Ascending aorta (tissue), 2 donors: ENCODE results near the gene PROK1. TPM values are rescaled to one million over a fixed set of nuclear protein-coding genes. Genes with fewer than 3 reads are reported as not detected.

Source experiments
- DNase-seq, 2 donors: peaks; one replicate each; pipeline ENCODE4 v3.0.0-alpha.2; 2019; ENCODE audit warnings: low spot score in 2 of 2
- H3K27ac ChIP-seq, 2 donors: fragments of 200-600 bp; sonication (generic); one replicate each; pipeline ENCODE4 v1.5.1; 2016 to 2017; ENCODE audit warnings: mild to moderate bottlenecking in 1 of 2
- H3K27me3 ChIP-seq: fragments of 200-600 bp; sonication (generic); one replicate; pipeline ENCODE4 v1.5.1; 2017
- H3K36me3 ChIP-seq, 2 donors: fragments of 200-600 bp; sonication (generic); one replicate each; pipeline ENCODE4 v1.5.1; 2016
- H3K4me1 ChIP-seq, 2 donors: fragments of 200-600 bp; sonication (generic); one replicate each; pipeline ENCODE4 v1.5.1; 2016 to 2017; ENCODE audit warnings: mild to moderate bottlenecking in 1 of 2
- H3K4me3 ChIP-seq, 2 donors: fragments of 200-600 bp; sonication (generic); one replicate each; pipeline ENCODE4 v1.5.1; 2016 to 2017; ENCODE audit warnings: mild to moderate bottlenecking in 1 of 2
- H3K9me3 ChIP-seq, 2 donors: fragments of 200-600 bp; sonication (generic); one replicate each; pipeline ENCODE4 v1.5.1; 2016
- intact Hi-C: fragments of 100-400 bp; cut with DNase I; formaldehyde crosslinking; loops from one replicate; pipeline ENCODE4 v1.15.1; 2023
- total RNA-seq: library from RNA; depleted of rRNA; stranded (reverse); fragments of >200 nt; gene quantifications from one replicate; pipeline ENCODE4 v1.1.0, GENCODE V29; 2016
- TF ChIP-seq, protein P1 (sequence below), 3 experiments: fragments of 200-600 bp in 2 of 3; fragments of 450-650 bp in 1 of 3; sonication (generic) in 2 of 3; IDR thresholded peaks; one replicate each; pipeline ENCODE4 v1.5.1; 2016 to 2019; ENCODE audit warnings: antibody characterized with exemption in 3 of 3, mild to moderate bottlenecking in 1 of 3, moderate library complexity in 1 of 3

The PROK1 gene
- total RNA-seq, 1 donor from 2014 or later: not detected

DNA sequence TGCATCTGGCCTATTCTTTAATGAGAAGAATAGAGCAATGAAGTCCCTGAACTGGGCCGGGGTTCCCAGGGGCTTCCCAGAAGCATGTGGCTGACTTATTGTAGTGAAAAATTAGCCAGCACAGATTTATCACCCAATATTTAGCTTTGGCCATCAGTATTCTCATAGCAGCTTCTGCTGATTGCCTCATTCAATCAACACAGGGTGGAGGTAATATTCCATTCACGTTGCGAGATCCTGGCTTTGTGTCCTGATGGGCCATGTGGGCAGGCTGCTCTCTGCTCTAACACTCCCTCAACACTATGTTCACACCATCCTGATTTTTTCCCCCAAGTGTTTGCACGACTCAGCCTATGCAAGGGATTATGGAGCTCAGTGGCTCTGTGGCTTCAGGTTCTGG lies 22.0 kb upstream of the PROK1 start:
- H3K27ac ChIP-seq: no peak overlapping the region
- TF ChIP-seq, protein P1, sequence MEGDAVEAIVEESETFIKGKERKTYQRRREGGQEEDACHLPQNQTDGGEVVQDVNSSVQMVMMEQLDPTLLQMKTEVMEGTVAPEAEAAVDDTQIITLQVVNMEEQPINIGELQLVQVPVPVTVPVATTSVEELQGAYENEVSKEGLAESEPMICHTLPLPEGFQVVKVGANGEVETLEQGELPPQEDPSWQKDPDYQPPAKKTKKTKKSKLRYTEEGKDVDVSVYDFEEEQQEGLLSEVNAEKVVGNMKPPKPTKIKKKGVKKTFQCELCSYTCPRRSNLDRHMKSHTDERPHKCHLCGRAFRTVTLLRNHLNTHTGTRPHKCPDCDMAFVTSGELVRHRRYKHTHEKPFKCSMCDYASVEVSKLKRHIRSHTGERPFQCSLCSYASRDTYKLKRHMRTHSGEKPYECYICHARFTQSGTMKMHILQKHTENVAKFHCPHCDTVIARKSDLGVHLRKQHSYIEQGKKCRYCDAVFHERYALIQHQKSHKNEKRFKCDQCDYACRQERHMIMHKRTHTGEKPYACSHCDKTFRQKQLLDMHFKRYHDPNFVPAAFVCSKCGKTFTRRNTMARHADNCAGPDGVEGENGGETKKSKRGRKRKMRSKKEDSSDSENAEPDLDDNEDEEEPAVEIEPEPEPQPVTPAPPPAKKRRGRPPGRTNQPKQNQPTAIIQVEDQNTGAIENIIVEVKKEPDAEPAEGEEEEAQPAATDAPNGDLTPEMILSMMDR (IDR thresholded peaks at IDR 0.05): no peak
- H3K36me3 ChIP-seq: no peaks in the 10 kb centered on the region
- DNase-seq: no peak
- no peaks in the 10 kb centered on the region for H3K9me3 ChIP-seq
- H3K4me3 ChIP-seq: no peak overlapping the region
- no peaks in the 10 kb centered on the region for H3K4me1 ChIP-seq
- H3K27me3 ChIP-seq: no peaks in the 10 kb centered on the region
- intact Hi-C loops: no loop called here

DNA sequence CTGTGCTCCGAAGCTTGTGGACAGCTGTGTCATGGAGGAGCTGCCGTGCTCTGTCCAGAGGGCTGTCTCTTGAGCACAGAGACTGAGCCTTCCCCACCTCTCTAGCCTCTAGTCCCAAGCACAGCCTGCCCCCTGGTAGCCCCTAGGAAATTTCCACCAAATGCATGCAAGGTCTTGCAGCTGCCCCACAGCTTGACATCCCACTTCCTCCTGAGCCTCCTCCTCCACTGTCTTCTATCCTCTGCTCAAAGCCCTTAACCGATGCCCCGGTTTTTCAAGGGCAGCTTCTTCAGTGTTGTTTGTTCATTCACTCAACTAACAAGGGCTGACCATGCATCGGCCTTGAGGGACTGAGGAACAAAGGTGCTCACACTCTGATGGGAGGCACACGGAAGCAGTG lies 20.6 kb upstream of the PROK1 start:
- TF ChIP-seq, protein P1 (IDR thresholded peaks at IDR 0.05): no peak
- Histone ChIP-seq H3K4me3 (no peak overlapping the region), H3K9me3 (no peaks in the 10 kb centered on the region), H3K27me3 (no peaks in the 10 kb centered on the region), H3K36me3 (no peaks in the 10 kb centered on the region), H3K27ac (no peak overlapping the region), H3K4me1 (no peaks in the 10 kb centered on the region)
- DNase-seq: no peak
- intact Hi-C loops: no loop called here

DNA sequence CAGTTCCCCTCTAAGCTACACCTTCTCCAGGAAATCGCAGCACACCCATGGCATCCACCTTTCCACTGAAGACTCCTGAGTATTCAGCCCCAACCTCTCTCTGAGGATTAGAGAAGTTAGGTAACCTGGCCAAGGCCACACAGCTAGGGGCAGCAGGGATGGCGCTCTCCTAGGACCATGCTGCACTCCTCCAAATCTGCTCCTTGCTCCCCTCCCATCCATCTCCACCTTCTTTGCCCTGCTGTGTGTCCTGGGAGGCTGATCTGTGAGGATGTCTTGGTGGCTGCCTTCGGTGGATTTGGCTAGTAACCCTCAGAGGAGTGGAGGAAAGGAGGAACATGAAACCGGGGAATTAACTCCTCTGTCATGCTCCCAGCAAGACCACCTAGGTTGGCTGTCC lies 20.0 kb upstream of the PROK1 start:
- Histone ChIP-seq H3K9me3 (no peaks in the 10 kb centered on the region), H3K27me3 (no peaks in the 10 kb centered on the region), H3K4me3 (no peak overlapping the region), H3K36me3 (no peaks in the 10 kb centered on the region), H3K27ac (no peak overlapping the region), H3K4me1 (no peaks in the 10 kb centered on the region)
- no peak for DNase-seq
- TF ChIP-seq, protein P1 (IDR thresholded peaks at IDR 0.05): no peak
- intact Hi-C loops: no loop called here

DNA sequence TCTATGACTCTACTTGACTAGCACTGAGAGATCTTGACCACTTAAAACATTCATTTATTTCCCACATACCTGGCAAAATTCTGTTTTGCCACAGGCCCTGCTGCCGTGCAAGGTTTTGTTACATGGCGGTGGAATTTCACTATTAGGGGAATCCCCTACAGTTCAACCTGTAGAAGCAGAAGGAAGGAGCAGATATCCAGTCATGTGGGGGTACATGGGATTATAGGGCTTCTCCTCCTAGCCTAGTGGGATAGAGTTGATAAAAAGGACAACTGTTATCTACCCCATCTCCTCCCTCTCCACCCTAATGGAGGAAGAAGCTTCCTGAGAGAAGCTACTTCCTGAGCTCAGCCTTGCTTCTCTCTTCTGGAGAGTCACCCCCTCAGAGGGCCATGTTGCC lies 17.7 kb upstream of the PROK1 start:
- DNase-seq: no peak
- intact Hi-C loops: no loop called here
- TF ChIP-seq, protein P1 (IDR thresholded peaks at IDR 0.05): no peak
- H3K27ac ChIP-seq: no peak overlapping the region
- H3K9me3 ChIP-seq: no peaks in the 10 kb centered on the region
- H3K4me1 ChIP-seq: no peaks in the 10 kb centered on the region
- no peak overlapping the region for H3K4me3 ChIP-seq
- H3K36me3 ChIP-seq: no peaks in the 10 kb centered on the region
- no peaks in the 10 kb centered on the region for H3K27me3 ChIP-seq

DNA sequence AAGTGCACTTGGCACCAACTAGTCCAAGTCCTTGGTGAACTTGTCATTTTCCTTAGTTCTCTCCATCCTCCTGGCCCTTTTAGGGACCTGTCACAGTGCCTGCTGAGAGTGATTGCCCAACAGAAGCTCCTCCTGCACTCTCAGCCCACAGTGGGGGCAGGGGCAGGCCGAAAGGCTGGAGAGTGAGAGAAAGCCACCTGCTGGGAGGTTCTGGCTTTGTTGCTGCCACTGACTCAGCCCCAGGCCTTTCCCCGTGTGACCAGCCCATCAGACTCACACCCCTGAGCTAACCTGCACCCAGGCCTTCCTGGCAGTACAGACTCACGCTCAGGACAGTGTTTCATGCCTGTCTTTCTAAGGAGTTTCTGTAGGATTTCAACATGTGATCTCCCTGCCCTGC lies 17.1 kb upstream of the PROK1 start:
- Histone ChIP-seq H3K27ac (no peak overlapping the region), H3K27me3 (no peaks in the 10 kb centered on the region), H3K4me1 (no peaks in the 10 kb centered on the region), H3K4me3 (no peak overlapping the region), H3K36me3 (no peaks in the 10 kb centered on the region), H3K9me3 (no peaks in the 10 kb centered on the region)
- intact Hi-C loops: no loop called here
- DNase-seq: no peak
- TF ChIP-seq, protein P1 (IDR thresholded peaks at IDR 0.05): no peak

DNA sequence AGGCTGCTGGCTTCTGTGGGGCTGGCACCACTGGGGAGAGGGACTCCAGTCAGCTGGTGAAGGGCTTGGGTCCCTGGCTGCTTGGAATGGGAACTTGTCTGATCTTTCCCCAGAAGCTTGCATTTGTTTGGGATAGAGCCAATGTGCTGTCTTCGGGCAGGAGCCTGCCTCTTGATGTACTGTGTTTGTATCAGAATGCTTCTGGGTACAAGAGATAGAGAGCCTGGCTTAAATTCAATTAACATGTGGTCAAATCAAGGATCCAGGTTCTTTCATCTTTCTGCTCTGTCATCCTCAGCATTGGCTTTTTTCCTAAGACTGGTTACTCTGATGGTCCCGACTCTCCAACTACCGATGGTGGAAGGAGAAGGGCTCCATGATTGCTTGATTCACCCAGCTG lies 16.0 kb upstream of the PROK1 start:
- DNase-seq: no peak
- Histone ChIP-seq H3K27me3 (no peaks in the 10 kb centered on the region), H3K36me3 (no peaks in the 10 kb centered on the region), H3K9me3 (no peaks in the 10 kb centered on the region), H3K4me1 (no peaks in the 10 kb centered on the region), H3K4me3 (no peak overlapping the region), H3K27ac (no peak overlapping the region)
- TF ChIP-seq, protein P1 (IDR thresholded peaks at IDR 0.05): no peak
- intact Hi-C loops: no loop called here
